GM18868 (cell line): ENCODE results near the gene MRNIP.
"Not testable (repeated sequence)": the region's sequence is repeated elsewhere in the genome, so short reads cannot be mapped to it uniquely, and the experiment has no call there.

Source experiments
- ATAC-seq: cut with Tn5 transposase; IDR thresholded peaks from one replicate; pipeline ENCODE4 v1.9.1; 2021; ENCODE audit warnings: mild to moderate bottlenecking, moderate library complexity; ENCODE audit not compliant: unreplicated experiment

Gene MRNIP

GRCh38 chr5:179795049-179795862 is 63.4 kb downstream of the MRNIP start:
- no peak for ATAC-seq

- no peak for ATAC-seq
Observed at GRCh38 chr5:179794575-179794974, 64.0 kb downstream of the MRNIP start.

DNA sequence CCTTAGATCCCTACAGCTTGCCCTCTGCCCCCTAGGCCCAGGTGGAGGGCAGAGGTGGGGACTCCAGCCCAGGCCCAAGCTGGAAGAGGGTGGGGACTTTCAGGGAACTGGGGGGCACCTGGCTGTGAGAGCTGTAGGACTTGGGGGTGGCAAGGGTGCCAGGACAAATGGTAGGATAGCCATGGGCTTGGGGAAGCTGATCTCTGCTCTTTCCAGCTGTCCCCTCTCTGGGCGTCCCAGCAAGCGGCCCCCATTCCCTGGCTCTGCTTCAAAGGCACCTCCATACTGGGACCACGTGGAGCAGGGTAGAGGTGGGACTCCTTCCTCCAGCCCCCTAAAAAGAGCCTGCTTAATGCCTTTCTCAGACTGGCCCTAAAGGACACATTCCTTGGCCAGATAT is 64.4 kb downstream of the MRNIP start:
- no peak for ATAC-seq

GRCh38 chr5:179793468-179794139 is 65.0 kb downstream of the MRNIP start, which contains the start of gene LTC4S:
LTC4S (plus strand) TSS chr5:179793986; CDS start chr5:179794081, 95 bp downstream.
- peak; percentile 31 for ATAC-seq

GRCh38 chr5:179792612-179793467 is 65.8 kb downstream of the MRNIP start:
- no peak for ATAC-seq

DNA sequence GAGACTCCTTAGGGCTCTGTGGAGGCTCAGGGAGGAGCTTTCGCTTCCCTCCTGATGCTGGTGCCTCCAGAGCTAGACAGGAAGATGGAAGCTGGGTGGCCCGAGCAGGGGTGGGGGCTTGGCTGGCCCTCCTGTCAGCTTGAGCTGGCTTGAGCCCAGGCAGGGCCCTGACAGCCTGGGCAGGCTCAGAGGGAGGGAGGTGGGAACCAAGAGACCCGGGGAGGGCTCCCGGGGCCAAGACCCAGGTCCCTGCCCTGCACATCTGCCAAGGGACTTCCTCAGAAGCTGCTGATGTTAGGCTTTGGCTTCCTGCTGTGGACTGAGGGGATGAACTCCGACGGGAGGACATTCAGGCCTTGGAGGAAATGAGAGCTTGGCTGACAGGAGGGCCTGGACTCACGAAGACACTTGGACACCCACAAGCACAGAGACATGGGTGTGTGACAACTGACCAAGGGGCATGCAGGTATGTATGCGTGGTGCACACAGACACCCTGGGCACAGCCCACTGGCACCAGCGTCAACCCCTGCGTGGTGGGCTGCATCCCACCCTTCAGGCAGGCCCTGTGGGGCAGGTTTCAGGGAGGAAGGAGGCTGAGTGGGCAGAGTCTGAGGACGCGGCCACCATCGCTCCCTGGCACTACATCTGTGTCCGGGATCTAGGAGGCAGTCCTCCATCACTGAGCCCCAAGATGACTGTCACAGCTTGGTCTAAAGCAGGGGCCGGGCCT is 66.6 kb downstream of the MRNIP start:
- no peak for ATAC-seq

GRCh38 chr5:179789278-179789677 is 69.3 kb downstream of the MRNIP start:
- not testable (repeated sequence) for ATAC-seq

DNA sequence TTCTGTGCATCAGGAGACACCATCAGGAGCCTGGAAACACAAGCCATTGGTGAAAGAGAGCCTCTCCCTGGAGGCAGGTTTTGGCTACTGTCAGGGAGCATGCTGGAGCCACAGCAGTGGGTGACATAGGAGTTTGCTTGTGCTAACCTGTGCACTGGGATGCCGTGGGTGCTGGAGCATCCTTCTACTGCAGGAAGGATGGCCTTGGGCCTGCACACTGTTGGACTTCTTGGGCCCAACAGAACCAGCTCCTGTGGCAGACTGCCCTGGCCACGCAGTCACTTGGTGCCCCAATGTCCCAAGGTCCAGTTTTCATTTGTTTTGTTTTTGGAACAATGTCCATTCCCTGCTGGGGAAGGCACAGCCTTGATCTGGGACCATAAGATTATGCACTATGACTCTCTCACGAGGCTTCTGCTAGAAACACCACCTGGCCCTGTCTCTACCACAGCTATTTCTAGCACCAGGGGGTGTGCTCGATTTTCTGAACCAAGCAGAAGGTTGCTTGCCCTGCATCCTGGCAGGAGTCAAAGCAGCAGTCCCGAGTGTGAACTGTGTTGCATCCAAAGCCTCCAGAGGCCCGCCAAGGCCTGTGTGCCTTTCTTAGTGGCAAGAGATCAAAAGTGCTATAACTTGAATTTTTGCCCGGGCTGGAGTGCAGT is 70.3 kb downstream of the MRNIP start:
- ATAC-seq: no peak
